CD4-positive, alpha-beta T cell treated with Interleukin-10 for 1 hour (primary cell): ENCODE results near the gene SIGLEC15.

Experiments used
- DNase-seq: peaks from one replicate; pipeline ENCODE4 v3.0.0-alpha.2; 2020

SIGLEC15 gene

GRCh38 chr18:45887585-45887984 is 62.1 kb downstream of the SIGLEC15 start:
- DNase-seq: no peak

DNA sequence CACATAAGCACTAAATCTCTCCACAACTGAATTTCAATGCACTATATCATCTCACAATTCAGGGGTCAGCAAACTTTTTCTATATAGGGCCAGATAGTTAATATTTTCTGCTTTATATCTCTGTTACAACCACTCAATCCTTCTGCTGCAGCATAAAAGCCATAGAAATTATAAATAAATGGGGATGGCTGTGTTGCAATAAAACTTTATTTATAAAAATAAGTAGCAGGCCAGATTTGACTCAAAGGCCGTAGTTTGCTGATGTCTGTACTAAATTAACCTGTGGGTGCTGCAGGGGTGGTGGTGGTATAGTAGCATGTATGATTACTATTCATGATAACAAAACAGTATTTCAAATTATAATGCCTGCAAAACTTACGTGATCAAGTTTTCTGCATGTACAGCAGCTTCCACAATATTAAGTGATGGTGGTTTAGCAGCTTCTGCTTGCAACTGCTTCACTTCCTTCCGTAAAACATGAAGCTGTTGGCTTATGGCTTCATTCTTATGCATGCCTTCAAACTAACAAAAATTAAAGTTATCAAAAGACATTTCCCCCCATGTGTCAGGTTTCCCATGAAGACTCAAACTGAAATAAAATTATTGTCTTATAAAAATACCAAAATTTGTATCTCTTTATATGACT is 64.1 kb downstream of the SIGLEC15 start:
- no peak for DNase-seq

GRCh38 chr18:45890606-45891005 is 65.1 kb downstream of the SIGLEC15 start:
- no peak for DNase-seq

- no peak for DNase-seq
Observed at GRCh38 chr18:45891806-45892205, 66.3 kb downstream of the SIGLEC15 start.
